A549 (cell line): ENCODE results near the gene SNX30. TPM values are rescaled to one million over a fixed set of nuclear protein-coding genes. Genes with fewer than 3 reads are reported as not detected.

ENCODE experiments used
- ATAC-seq, 2 experiments: fragments of 200-7000 bp in 1 of 2; fragments of >200 bp in 1 of 2; cut with Nextera tagmentation in 1 of 2; cut with Tn5 transposase in 1 of 2; 3 replicates each; pipeline versions ENCODE4 v1.8.0 to v1.9.1; 2018 to 2020; ENCODE audit warnings: mild to moderate bottlenecking in 1 of 2, moderate library complexity in 1 of 2
- CTCF ChIA-PET: fragments of 300-600 bp; sonication (Branson Sonifier 250); formaldehyde crosslinking; extraction: SDS; loops from one replicate; lab custom pipeline; 2021; ENCODE audit warnings: antibody characterized with exemption, inconsistent platforms; lab: Yijun Ruan, JAX
- POLR2A ChIA-PET: fragments of 350-600 bp; formaldehyde crosslinking; extraction: SDS; loops from one replicate; lab custom pipeline; 2021; ENCODE audit warnings: antibody characterized with exemption, inconsistent platforms; lab: Yijun Ruan, JAX
- DNase-seq, 2 experiments: peaks; one replicate each; pipeline versions ENCODE4 v3.0.0 to v3.0.0-alpha.2; 2011 to 2016; ENCODE audit warnings: low read depth in 1 of 2, low spot score in 1 of 2
- FAIRE-seq: peaks from 2 replicates; lab custom pipeline; 2011; peaks lifted over from hg19 to GRCh38; lab: Jason Lieb, UNC
- H3K27ac ChIP-seq, 2 experiments: fragments of >200 bp; sonication (Bioruptor Twin); formaldehyde crosslinking; 3 replicates each; pipeline ENCODE4 v1.5.1; 2016 to 2017
- H3K4me1 ChIP-seq: fragments of >200 bp; sonication (Bioruptor Twin); formaldehyde crosslinking; 3 replicates; pipeline ENCODE4 v1.6.1; 2016
- H3K4me2 ChIP-seq: fragments of >200 bp; sonication (Bioruptor Twin); formaldehyde crosslinking; 3 replicates; pipeline ENCODE4 v1.6.1; 2016
- H3K4me3 ChIP-seq: fragments of >200 bp; sonication (Bioruptor Twin); formaldehyde crosslinking; 3 replicates; pipeline ENCODE4 v1.5.1; 2016
- H3K9me3 ChIP-seq: fragments of >200 bp; sonication (Bioruptor Twin); formaldehyde crosslinking; 3 replicates; pipeline ENCODE4 v1.6.1; 2016
- ATOH8 ChIP-seq: fragments of 250-450 bp; sonication (Bioruptor Pico); IDR thresholded peaks from 2 replicates; pipeline ENCODE4 v1.5.0; 2020; ENCODE audit warnings: low read depth, mild to moderate bottlenecking, moderate library complexity
- BHLHE40 ChIP-seq: IDR thresholded peaks from 2 replicates; pipeline ENCODE4 v1.6.1; 2012; ENCODE audit warnings: low read depth, low read length, inconsistent platforms
- CTCF ChIP-seq: fragments of >200 bp; sonication (Bioruptor Twin); formaldehyde crosslinking; IDR thresholded peaks from 3 replicates; pipeline ENCODE4 v1.5.1; 2016
- EHMT2 ChIP-seq: fragments of 200-600 bp; sonication (generic); IDR thresholded peaks from 2 replicates; pipeline ENCODE4 v1.6.1; 2016; ENCODE audit warnings: antibody characterized with exemption, low read depth, mild to moderate bottlenecking, moderate library complexity
- ELK1 ChIP-seq: fragments of 150-350 bp; IDR thresholded peaks from 2 replicates; pipeline ENCODE4 v1.6.1; 2014; ENCODE audit warnings: low read depth, mild to moderate bottlenecking, low read length
- FOSB ChIP-seq: fragments of 250-450 bp; sonication (Bioruptor Pico); IDR thresholded peaks from 2 replicates; pipeline ENCODE4 v1.5.0; 2020; ENCODE audit warnings: mild to moderate bottlenecking, moderate library complexity
- JUN ChIP-seq, 2 experiments: fragments of >200 bp; sonication (Bioruptor Twin); formaldehyde crosslinking; IDR thresholded peaks; 2 replicates in 1 of 2; 3 replicates in 1 of 2; pipeline ENCODE4 v1.6.1; 2016 to 2017
- KDM5A ChIP-seq: fragments of 200-600 bp; sonication (generic); IDR thresholded peaks from 2 replicates; pipeline ENCODE4 v1.6.1; 2016; ENCODE audit warnings: antibody characterized with exemption, mild to moderate bottlenecking
- MAX ChIP-seq: IDR thresholded peaks from 2 replicates; pipeline ENCODE4 v1.6.1; 2012
- NPAS2 ChIP-seq: fragments of 250-450 bp; sonication (Bioruptor Pico); IDR thresholded peaks from 2 replicates; pipeline ENCODE4 v1.8.0; 2022; ENCODE audit warnings: mild to moderate bottlenecking, moderate library complexity, borderline replicate concordance
- NR3C1 ChIP-seq: fragments of >200 bp; sonication (Bioruptor Twin); formaldehyde crosslinking; IDR thresholded peaks from 3 replicates; pipeline ENCODE4 v1.6.1; 2017
- PBX3 ChIP-seq: IDR thresholded peaks from 2 replicates; pipeline ENCODE4 v1.6.1; 2012
- POLR2A ChIP-seq: IDR thresholded peaks from 2 replicates; pipeline ENCODE4 v1.6.1; 2012; ENCODE audit warnings: mild to moderate bottlenecking, low read length
- RCOR1 ChIP-seq: fragments of 150-350 bp; IDR thresholded peaks from 2 replicates; pipeline ENCODE4 v1.6.1; 2014; ENCODE audit warnings: antibody characterized with exemption, low read length, low read depth
- REST ChIP-seq: fragments of 200-600 bp; sonication (generic); IDR thresholded peaks from 2 replicates; pipeline ENCODE4 v1.6.1; 2016; ENCODE audit warnings: antibody characterized with exemption, mild to moderate bottlenecking, moderate library complexity
- RFX5 ChIP-seq: fragments of 450-650 bp; IDR thresholded peaks from 2 replicates; pipeline ENCODE4 v1.7.1; 2014; ENCODE audit warnings: antibody characterized with exemption, mild to moderate bottlenecking, moderate library complexity
- TFCP2L1 ChIP-seq: fragments of 250-450 bp; sonication (Bioruptor Pico); IDR thresholded peaks from 2 replicates; pipeline ENCODE4 v1.5.0; 2021; ENCODE audit warnings: mild to moderate bottlenecking
- ZNF302 ChIP-seq: fragments of 250-450 bp; sonication (Bioruptor Pico); IDR thresholded peaks from 2 replicates; pipeline ENCODE4 v1.9.0; 2021; ENCODE audit warnings: inconsistent platforms, mild to moderate bottlenecking, moderate library complexity
- ZSCAN20 ChIP-seq: fragments of 250-450 bp; sonication (Bioruptor Pico); IDR thresholded peaks from 2 replicates; pipeline ENCODE4 v1.8.0; 2022; ENCODE audit warnings: mild to moderate bottlenecking, moderate library complexity
- WGBS: methylation state at CpG from one replicate; pipeline ENCODE4 v1.1.6; 2017; ENCODE audit errors: missing lambda C conversion rate; 5-methylcytosine and 5-hydroxymethylcytosine counted together
- polyA plus RNA-seq, 4 experiments: library from polyadenylated mRNA; depleted of rRNA in 3 of 4; stranded (reverse); fragments of >200 nt; fragmentation: RNase III in 1 of 4; extraction: RNeasy Plus Mini Kit Qiagen cat#74134 plus additional on column Dnase treatment in 1 of 4; gene quantifications; 2 replicates in 3 of 4; 3 replicates in 1 of 4; pipeline ENCODE4 v1.2.3, GENCODE V29; 2011 to 2017

The SNX30 gene
- polyA plus RNA-seq, 2 of the 4 experiments (the other 2 are of a cell fraction), result 3.1 to 3.6 TPM

- Histone ChIP-seq H3K9me3 (no peaks in the 10 kb centered on the region), H3K4me2 (no peak overlapping the region), H3K4me3 (no peak overlapping the region), H3K4me1 (no peaks in the 10 kb centered on the region), H3K27ac (no peak overlapping the region)
- FAIRE-seq (no peak), DNase-seq (no peak), ATAC-seq (no peak)
- ChIA-PET POLR2A (no interaction called here), CTCF (interaction anchor here (0.8 to 1.2 kb wide), 2 partner anchors 9 to 50 kb away, joined by 3 read pairs; no protein-coding TSS in a partner anchor)
- WGBS, result 66% methylated on average over 13 of the region's 13 CpGs
- TF ChIP-seq POLR2A (no peak), TFCP2L1 (no peak), JUN (IDR thresholded peaks at IDR 0.05) (no peak), PBX3 (no peak), ATOH8 (CRISPR knock-in tag) (no peak), EHMT2 (no peak), BHLHE40 (no peak), ZNF302 (CRISPR knock-in tag) (no peak), ZSCAN20 (CRISPR knock-in tag) (no peak), MAX (no peak), NPAS2 (CRISPR knock-in tag) (no peak), FOSB (CRISPR knock-in tag) (no peak), NR3C1 (no peak), RFX5 (no peak), KDM5A (no peak), REST (no peak), CTCF (no peak), RCOR1 (no peak), ELK1 (no peak)
These were observed 102.4 kb downstream of the SNX30 start for GRCh38 chr9:112852741-112853504.
